Measurements from ENCODE around the gene ARMH2.

Gene ARMH2

DNA sequence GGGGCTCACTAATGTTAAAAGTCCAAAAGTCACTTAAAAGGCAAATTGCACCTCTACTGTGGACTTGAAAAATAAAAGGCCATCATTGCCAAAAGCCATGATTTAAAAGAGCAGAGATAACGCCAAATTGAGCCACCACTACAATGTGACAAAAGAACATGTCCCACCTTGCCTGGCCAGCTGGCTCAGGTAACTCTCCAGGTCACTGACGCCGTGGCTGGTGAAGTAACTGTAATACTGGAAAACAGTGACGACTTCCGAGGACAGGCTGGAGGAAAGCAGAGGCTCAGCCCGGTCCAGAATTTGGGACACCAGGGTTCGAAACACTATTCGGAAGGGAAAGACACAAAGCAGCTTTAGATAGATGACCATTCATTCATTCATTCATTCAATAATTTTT, 29.3 kb upstream of the ARMH2 start:
- H3K4me3 ChIP-seq (ENCODE audit: low read length): no peak overlapping the region
- no peak for TF ChIP-seq ZNF274 (IDR thresholded peaks at IDR 0.05; ENCODE audit: low read depth, low read length)

DNA sequence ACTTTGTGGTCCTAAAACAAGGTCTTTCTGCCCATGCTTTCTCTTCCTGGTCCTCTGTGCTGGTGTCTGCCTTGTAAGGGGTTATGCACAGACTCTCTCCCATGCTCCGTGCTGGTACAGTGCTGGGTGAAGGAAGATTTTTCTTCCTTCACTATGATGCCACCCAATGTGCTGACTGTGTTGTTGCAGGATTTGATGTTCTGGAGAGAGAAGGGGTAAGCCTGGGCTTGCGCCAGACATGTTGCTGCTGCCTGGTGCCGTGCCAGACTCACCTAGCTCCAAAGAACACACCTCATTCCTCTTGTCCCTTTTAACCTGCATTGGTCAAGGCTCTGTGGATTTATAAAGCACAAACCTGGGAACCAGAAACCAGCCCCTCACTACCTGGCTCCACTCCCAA, 28.4 kb upstream of the ARMH2 start:
- H3K4me3 ChIP-seq (ENCODE audit: low read length): no peak overlapping the region
- TF ChIP-seq ZNF274 (IDR thresholded peaks at IDR 0.05; ENCODE audit: low read depth, low read length): no peak

DNA sequence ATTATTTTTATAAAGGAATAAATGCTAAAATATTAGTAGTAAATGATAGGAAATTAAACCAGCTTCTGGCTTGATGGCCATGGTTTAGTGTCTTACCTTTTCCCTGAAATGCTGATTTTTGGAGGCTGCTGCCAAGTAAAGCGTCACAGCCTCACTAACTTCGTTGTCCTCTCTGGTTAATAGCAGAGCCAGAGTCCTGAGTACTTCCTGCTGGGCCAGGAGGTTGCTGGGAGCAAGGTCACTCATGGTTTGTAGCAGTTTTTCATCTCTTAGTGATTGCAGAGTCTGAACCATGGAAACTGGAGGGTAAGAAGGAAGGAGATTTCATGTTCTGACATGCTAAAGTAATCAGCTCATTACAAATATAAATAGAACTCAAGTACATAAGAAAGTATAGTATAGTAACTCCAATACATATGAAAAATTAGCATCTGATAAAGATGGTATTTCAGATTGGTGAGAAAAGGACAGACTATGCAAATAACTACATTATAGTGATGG, 26.5 kb upstream of the ARMH2 start:
- H3K4me3 ChIP-seq (ENCODE audit: low read length): no peak overlapping the region
- no peak for TF ChIP-seq ZNF274 (IDR thresholded peaks at IDR 0.05; ENCODE audit: low read depth, low read length)

DNA sequence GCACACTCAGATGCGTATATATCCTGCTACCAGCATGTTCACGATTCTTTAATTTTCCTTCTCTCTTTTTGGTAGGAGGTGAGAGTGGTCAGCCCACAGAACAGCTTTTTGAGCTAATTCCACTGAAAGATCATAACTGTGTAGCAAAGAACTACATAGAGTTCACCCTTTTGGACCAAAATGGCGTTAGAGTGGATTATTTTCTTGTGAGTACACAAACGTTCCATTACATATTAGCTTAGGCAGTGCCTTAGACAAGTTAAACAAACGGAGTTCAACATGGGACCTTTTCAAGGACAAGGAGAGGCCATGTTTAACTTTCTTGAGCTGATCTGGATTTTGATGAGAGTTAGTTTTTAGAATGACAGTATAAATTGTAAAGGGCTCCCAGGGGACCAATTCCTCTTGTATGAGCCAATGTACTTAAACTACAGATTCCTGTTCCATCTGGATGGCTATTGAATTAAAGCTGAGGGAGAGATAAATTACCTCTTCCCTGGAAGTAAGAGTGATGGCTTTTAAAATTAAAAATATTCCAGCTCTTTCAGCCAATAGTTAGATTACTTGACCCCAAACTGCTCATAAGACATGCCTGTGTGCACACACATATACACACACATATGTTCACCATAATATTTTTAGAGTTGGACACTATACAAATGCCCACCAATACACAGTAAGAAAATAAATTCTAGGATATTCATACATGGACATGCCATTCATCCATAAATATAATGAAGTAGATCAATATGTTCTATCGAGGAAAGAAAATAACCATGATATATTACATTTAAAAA, 25.6 kb upstream of the ARMH2 start:
- TF ChIP-seq ZNF274 (IDR thresholded peaks at IDR 0.05; ENCODE audit: low read depth, low read length): no peak
- H3K4me3 ChIP-seq (ENCODE audit: low read length): no peak overlapping the region

DNA sequence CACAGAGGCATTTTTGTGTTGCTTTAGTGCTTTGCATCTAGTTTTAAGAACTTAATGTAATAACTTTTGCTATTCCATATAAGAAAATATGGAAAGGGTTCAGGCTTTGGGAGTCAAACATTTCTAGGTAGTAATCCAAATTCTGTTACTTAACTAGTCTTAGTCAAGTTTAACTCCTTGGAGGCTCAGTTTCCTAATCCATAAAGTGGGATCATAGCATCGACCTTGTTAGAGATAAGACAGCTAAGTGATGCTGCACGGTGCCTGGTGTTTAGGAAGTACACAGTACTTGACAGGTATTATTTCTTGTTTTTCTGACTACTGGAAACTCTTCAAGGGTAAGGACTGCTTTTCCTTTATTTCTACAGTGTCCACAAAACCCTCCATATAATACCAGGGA, 24.5 kb upstream of the ARMH2 start:
- TF ChIP-seq ZNF274 (IDR thresholded peaks at IDR 0.05; ENCODE audit: low read depth, low read length): no peak
- no peak overlapping the region for H3K4me3 ChIP-seq (ENCODE audit: low read length)

DNA sequence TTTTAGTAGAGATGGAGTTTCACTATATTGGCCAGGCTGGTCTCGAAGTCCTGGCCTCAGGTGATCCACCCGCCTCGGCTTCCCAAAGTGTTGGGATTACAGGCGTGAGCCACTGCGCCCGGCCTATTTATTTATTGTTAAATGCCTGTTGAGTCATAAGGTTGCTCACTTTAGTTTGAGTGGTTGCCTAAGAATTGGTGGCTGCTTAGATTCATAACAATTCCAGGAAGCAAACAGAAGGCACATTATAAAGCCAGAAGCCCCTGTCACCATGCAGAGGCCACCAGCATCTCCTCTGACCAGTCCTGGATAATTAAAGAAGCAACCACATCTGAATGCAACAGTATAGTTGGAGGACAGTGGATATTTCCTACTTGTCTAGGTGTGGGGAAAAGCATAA, 24.0 kb upstream of the ARMH2 start:
- no peak for TF ChIP-seq ZNF274 (IDR thresholded peaks at IDR 0.05; ENCODE audit: low read depth, low read length)
- no peak overlapping the region for H3K4me3 ChIP-seq (ENCODE audit: low read length)

DNA sequence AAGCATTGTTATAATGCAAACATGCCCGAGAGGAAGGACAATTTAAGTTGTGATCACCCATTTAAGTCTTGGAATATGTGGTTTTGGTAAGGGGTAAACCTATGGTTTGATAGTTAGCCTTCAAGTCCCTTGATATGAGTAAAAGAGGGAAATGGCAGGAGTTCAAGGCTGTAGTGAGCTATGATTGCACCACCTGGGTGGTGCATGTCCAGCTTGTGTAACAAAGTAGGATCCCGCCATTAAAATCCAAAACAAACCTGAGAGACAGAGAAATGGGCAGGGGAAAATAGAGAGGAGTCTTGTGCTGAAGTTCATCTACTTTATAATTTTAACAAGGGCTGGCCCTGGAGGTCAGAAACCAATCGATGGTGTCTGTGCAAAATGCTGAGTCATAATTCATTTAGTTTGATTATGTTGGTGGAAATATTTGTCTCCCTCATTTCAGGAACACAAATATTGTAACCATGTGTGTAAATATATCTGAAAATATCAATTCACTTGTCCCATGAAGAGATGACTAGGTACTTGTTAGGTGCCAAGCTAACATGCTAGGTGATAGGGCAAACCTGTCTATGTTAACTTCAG, 23.2 kb upstream of the ARMH2 start:
- TF ChIP-seq ZNF274 (IDR thresholded peaks at IDR 0.05; ENCODE audit: low read depth, low read length): no peak
- H3K4me3 ChIP-seq (ENCODE audit: low read length): no peak overlapping the region

DNA sequence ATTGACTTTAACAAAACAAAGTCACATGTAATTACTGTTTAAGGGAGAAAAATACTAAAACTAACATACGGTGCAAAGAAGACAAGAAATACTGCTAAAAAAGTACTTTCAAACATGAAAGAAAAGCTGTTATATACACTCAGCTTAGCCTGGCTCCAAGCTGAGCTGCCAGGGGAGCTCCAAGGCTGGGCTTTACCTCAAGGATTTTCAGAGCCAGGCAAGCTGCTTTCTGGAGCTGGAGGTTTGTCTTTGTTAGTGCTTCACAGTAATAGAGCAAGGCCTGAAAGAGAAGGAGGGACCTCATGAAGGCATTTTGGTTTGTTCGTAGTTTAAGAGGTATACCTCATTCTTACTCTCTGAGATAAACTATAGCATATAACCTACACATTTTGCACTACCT, 19.6 kb upstream of the ARMH2 start:
- H3K4me3 ChIP-seq (ENCODE audit: low read length): no peak overlapping the region
- TF ChIP-seq ZNF274 (IDR thresholded peaks at IDR 0.05; ENCODE audit: low read depth, low read length): no peak

DNA sequence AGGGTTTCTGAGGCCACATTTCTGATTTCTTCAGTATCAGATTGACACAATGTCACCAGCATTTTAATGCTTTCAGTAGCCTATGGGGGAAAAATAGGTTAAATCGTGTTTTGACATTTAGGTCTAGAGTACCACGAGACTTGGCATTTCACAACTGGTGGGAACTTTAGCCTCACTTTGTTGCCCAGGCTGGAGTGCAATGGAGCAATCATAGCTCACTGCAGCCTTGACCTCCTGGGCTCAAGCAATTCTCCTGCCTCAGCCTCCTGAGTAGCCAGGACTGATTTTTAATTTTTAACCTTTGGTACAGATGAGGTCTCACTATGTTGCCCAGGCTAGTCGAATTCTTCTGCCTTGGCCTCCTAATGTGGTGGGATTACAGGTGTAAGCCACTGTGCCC, 11.0 kb upstream of the ARMH2 start:
- H3K4me3 ChIP-seq (ENCODE audit: low read length): no peak overlapping the region
- no peak for TF ChIP-seq ZNF274 (IDR thresholded peaks at IDR 0.05; ENCODE audit: low read depth, low read length)

DNA sequence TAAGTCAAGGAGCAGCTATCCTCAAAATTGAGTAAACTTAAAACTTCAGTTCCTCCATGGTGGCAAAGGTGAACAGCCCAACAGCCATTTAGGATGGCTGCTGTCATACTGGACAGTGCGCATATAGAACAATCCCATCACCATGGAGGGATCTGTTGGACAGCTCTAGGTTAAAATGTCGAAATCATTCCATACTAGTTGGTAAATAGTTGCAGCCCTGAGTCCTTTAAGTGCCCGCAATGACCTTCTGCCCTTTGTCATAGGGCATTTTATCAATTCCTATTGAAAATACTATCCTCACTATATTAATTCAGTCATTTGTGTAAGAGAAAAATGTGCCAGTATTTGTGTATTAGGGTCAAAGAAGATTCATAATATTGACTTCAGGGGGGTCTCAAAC, 8.9 kb upstream of the ARMH2 start:
- H3K4me3 ChIP-seq (ENCODE audit: low read length): no peak overlapping the region
- TF ChIP-seq ZNF274 (IDR thresholded peaks at IDR 0.05; ENCODE audit: low read depth, low read length): no peak

DNA sequence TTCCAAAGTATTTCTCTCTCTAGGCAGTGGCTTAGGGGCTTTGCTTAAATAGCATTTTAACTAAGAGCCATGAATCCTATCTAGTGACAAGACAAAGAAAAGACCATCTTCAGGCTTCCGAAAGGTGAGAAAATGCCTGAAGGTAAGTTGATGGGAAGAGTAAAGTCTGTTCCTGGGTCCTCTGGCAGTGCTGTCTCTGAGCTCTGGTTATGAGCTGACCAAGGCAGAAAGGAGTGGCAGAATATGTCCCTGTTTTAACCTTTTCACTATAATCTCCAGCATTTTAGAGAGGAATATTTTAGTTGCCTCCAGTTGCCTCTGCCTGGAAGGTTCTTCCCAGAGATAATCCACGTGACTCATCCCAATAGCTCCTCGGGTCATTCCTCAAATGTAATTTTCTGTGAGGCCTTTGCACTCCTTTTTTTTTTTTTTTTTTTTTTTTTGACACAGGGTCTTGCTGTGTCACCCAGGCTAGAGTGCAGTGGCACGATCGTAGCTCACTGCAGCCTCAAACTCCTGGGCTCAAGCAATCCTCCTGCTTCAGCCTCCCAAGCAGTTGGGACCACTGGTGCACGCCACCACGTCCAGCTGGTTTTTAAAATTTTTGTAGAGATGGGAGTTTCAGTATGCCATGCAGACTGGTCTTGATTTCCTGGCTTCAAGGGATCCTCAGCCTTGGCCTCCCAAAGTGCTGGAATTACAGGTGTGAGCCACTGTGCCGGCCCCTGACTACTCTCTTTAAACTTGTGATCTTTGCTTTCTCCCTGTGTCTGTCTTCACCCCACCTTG, 3.7 kb upstream of the ARMH2 start:
- TF ChIP-seq ZNF274 (IDR thresholded peaks at IDR 0.05; ENCODE audit: low read depth, low read length): no peak
- H3K4me3 ChIP-seq (ENCODE audit: low read length): no peak overlapping the region

DNA sequence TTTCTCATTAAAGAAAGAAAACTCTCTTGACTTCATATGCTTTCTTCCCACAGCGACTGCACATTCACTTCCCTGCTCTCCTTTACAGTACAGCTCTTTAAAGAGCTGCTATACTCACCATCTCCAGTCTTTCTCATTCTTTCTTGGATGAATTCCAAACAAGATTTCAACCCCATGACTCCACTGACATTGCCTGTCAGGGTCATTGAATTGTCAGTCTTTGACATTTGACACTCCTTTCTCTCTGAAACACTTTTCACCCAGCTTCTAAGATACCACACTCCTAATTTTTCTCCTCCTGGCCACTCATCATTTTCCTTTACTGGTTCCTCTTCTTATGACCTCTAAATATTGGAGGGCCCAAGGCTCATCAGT, 811 bp upstream of the ARMH2 start:
- TF ChIP-seq ZNF274 (IDR thresholded peaks at IDR 0.05; ENCODE audit: low read depth, low read length): no peak
- no peak overlapping the region for H3K4me3 ChIP-seq (ENCODE audit: low read length)

DNA sequence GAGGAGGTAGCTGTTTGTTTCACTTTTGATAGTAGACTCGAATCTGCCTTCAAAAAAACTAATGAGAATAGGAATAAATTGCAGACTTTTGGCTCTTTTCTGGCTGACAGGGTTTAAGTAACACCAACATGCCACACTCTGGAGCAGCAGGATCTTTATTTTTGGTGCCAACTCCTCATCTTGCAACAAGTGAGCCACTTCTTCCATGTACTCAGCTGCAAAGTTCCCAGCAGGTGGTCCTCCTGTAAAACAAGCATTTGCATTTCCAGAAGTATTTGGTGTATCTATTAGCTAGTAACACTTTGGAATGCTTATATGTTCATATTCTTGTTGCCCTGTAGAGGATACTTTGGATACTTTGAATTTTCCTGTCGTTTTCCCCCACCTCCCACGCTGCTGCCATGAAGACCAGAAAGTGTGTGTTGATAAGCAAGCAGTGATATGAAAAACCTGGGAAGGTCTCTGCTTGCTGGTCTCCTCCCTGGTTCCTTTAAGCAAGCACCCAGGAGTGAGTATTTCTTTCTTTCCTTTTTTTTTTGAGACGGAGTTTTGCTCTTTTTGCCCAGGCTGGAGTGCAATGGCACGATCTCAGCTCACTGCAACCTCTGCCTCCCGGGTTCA, 1.0 kb downstream of the ARMH2 start:
- no peak for TF ChIP-seq ZNF274 (IDR thresholded peaks at IDR 0.05; ENCODE audit: low read depth, low read length)
- H3K4me3 ChIP-seq (ENCODE audit: low read length): no peak overlapping the region

DNA sequence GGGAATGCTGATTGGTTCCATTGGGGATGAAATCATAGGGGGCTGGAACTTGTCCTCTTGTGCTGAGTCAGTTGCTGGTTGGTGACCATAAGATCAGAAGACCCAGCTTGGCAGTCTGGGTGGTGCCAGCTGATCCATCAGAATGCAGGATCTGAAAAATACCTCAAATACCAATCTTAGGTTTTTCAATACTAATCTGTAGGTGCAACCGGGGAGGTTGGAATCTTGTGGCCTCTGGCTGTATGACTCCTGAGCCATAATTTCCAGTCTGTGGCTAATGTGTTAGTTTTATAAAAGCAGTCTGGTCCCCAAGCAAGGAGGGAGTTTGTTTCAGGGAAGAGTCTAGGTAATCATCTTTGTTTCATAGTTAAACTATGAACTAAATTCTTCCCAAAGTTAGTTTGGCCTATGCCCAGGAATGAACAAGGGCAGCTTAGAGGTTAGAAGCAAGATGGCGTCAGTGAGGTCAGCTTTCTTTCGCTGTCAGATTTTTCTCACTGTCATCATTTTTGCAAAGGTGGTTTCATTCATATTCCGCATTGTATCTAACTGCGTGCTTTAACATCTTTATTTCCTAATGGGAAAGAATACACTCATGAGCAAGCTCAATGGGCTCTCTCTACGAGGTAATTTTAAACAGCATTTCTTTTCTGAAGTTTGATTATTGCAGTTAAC, 2.0 kb downstream of the ARMH2 start:
- no peak for TF ChIP-seq ZNF274 (IDR thresholded peaks at IDR 0.05; ENCODE audit: low read depth, low read length)

More for the DNA sequence above, 2.0 kb downstream of the ARMH2 start:
- no peak overlapping the region for H3K4me3 ChIP-seq (ENCODE audit: low read length)

All from GM08714 (cell line).